NCI-H146 treated with DMSO at 0.1 percent for 48 hours (cell line): Measurements from ENCODE around the gene TMEM236.

Source experiments
- DNase-seq: peaks from one replicate; lab custom pipeline; 2025; ENCODE audit not compliant: unreplicated experiment; lab: John Stamatoyannopoulos, UW

The TMEM236 gene

DNA sequence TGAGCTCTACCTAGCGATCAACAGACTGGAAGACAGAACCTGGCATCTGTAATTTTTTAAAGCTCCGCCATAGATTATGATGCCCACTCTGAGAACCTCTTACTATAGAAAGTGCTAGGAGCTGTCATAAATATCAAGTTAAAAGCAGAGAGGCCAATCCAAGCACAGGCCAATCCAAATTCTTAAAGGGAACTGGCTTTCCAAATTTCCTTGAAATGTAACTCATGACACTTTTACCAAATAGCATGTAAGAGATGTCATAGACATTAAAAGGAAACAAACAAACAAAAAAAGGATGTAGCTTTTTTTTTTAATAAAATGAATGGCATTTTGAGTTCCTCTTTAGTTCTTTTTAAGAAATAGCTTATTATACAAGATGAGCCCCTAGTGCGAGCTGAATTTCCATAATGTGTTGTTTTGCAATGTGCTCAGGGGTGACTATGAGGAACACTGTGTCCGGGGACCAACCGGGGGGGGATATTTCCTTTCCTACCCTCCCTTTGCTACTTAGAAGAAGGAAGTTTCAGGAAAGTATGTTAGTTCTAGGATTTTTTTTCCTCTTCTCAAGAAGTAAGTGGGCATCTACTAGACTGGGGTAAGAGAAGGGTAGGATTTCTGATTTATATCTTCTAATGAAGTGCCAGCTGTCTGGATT lies 33.4 kb downstream of the TMEM236 start:
- DNase-seq: no peak

DNA sequence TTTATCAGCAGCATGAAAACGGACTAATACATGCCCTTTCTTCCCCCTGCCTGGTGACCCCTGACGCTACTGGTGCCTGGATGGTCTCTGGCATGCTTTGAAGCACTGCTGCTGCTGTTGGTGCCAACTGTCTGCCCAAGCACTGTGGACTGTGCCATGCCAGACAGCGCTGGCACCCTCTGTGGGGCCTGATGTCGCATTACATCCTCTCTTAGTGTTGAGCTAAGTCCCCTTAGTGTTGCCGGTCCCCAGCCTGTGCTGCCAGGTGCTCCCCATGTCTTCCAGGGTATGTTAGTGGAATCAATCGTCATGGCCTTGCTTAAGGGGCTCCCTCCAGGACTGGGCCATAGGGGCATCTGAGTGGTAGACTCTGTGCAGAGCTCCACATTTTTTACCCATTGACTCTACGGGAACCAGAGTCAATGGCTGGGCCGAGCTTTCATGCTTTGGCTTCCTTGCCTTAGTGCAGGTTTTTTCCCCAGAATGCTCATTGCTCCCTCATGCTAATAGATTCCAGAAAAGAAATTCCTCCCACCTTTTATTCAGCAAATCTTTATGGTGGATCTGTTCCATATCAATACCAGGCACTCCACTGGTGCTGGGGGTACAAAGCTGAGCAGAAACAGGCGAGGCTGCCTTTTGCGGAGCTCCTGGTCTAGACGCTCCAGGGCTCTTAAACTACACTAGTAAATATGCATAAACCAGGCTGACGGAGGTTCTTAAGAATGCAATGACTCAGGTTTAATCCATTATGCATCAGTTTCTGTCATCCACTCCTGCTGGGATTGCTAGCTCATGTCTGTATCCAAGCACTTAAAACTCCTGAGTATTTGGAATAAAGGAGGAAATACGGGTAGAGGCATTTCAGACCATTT lies 35.3 kb downstream of the TMEM236 start:
- DNase-seq: no peak

DNA sequence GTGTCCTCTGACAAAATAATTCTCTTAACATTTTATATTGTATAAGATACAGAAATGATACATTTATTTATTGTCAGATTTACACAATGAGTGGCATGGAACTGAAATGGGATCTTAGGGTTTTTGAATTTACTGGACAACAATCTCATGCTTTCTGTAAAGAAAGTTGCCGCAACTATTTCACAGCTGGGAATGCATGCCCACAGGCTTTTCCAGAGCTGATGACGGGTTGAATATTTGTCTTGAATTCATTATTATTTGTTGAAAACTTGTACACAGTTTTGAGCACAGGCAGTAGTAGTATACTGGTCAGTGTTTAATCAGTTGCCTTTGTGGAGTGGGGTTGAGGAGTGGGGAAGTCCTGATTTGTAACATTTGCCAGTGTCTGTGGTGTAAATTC lies 36.6 kb downstream of the TMEM236 start:
- no peak for DNase-seq

DNA sequence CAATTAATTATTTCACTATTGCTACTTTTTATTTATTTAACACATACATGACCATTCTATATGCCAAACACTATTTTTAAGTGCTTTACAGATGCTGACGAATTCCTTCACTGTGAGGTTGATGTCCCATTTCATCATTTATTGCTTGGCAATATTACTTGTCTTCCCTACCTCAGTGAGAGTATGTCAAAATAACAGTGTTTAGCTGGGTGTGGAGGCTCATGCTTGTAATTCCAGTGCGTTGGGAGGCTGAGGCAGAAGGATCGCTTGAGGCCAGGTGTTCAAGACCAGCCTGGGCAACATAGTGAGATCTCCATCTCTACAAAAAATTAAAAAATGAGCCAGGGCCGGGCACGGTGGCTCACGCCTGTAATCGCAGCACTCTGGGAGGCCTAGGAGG lies 37.4 kb downstream of the TMEM236 start:
- DNase-seq: no peak

DNA sequence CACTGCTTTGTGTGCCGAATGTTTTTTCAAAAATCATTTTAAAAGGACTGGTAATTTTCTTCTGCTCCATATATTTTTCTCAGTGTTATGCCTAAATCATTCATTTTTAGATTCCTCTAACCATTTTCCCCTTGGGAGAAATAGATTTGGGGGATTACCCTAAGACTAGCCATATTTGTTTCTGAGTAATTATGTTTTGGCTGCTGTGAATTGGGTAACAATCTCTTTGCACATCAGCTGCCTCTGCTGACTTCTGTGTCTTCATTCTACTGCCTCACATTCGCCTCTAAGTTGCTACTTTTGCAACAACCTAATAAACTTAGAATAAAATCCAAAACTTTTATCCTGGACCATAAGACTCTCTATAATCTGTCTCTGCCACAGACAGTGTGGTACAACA lies 38.6 kb downstream of the TMEM236 start:
- DNase-seq: no peak

DNA sequence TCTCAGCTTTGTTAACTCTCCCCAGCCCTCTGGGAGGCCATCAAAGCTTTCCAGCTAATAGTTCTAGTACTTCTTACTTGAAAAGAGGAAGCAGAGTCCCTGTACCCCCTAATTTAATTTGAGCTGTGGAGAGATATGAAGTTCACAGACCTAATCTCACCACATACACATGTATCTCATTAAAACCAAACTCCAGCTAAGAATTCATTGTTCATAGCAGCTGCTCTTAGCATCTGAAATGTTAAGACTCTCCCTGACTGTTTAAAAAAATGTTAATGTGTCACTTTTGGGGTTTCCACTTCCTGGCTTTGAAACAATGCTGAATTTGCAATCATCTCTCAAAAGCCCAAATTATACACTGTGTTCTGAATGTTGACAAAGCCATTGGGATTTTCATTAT lies 41.0 kb downstream of the TMEM236 start:
- DNase-seq: no peak

DNA sequence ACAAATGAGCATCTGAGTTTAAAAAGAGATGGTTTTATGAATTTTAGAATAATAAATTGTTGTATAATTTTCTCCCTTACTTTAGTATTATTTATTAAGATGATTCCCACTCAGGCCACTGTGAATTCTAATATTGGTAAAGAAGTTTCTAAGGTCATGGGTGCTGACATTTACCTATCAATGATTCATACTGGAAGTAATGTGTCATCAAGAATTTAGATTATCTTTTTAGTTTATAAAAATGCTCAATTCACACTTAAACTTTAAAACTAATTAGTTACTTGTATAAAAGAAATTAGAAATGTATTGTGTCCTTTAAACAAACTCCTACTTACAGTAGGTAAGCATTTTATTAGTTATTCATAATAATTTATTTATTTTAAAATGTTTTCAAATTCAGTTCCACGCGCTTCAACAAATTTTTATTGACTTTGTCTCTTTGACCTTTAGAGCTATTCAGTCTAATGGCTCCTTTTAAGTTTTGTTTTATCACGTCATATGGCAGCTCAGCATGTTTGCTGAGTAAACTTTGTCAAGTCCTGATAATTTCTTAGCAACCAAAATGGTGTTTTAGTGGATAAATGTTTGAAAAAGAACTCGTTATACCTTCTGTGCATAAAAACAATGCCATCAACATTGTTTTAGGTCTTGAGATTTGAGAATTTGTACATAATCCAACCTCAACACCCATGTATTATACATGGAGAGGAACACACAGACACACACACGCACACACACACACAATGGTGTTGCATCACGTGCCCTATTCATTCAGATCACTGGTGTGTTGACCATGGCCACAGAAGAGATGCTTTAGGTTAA lies 42.0 kb downstream of the TMEM236 start:
- no peak for DNase-seq

DNA sequence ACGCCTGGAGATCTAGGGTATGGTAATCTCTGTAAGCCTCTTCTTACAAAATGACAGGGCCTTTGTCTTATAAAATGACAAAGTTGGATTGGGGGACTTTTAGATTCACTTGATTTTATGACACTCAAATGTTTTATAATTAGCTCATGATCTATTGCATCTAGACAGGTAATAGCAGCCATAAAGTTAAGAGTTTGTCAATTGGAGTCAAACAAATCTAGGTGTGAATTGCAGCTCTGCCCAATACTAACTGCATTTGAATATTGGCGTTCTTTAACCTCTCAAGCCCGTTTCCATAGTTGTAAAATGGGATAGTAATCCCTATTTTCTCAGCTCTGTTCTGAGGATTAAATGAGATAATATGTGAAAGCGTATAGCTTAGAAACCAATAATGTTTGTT lies 43.1 kb downstream of the TMEM236 start:
- DNase-seq: no peak

DNA sequence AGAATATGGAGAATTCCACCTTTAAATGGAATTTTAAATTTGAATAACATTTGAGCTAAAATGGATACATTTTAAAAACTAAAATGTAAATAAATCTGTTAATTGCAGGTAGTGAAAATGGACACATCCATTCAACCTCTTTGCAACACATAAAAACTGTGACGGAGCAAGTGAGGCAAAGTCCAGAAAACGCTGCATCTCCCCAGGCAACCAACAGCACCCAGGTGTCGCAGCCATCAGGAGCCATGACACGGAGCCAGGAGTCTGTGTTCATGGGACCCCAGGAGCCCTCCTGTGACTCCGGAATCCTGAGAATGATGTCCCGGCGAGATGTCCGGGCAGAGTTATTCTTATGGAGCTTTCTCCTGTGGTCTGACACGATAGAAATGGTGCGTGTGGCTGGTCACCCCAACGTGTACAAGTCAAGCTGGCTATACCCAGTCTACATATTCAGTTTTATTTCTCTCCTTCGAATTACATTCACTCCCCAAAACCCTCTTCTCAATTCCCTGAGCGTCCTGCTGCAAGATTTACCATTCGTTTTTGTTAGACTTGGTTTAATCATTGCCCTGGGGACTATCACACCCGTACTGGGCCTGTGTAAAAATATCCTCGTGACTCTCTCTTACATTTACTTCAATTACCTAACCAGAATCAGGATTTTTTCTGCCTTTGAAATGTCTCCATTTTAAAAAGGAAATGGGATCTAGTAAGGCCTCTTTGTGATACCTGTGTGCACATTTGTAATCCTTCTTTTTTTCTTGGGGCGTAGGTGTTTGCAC lies 44.0 kb downstream of the TMEM236 start:
- no peak for DNase-seq

DNA sequence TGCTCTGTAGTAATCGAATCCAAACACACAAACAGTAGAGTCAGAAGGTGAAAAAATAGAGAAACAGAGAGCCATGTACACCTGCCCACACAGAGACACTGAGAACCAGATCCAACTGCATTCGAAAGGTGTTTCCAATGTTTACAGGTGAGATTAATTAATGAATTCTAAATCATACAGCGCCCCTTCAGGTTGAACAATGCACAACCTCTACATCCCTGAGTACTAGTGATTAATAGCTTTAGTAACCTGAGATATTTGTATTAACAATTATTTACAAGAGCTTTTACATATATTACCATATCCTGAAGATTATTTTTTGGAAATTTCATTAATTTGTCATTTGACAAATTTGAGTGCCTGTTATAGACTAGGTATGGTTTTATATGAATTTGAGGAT lies 49.5 kb downstream of the TMEM236 start:
- no peak for DNase-seq

DNA sequence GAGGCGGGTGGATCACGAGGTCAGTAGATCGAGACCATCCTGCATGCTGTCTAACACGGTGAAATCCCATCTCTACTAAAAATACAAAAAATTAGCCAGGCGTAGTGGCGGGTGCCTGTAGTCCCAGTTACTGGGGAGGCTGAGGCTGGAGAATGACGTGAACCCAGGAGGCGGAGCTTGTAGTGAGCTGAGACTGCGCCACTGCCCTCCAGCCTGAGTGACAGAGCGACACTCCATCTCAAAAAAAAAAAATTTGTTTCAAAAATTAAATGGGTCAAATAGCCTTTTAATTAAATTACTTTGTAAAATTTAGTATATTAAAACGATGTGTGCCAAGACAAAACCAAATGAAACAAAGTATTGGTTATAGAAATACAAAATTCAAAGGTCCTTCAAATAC lies 50.3 kb downstream of the TMEM236 start:
- DNase-seq: no peak

DNA sequence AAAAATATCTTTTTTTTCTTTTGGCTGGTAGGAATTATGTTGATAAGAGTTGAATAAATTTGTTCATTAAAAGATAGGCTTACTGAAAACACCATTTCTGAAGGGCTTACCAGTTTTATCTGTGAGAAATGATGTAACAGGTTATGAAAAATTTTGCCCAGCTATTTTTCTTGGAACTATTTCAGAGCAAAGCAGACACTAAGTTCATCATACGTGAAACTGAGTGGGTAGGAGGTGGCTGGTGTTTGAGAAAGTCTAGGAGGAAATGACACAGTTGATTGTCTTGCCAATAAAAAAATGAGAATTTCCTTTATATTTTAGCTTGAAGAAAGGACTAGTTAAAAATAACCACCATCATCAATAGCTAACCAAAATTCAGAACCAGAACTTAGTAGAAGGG lies 51.0 kb downstream of the TMEM236 start:
- DNase-seq: no peak

DNA sequence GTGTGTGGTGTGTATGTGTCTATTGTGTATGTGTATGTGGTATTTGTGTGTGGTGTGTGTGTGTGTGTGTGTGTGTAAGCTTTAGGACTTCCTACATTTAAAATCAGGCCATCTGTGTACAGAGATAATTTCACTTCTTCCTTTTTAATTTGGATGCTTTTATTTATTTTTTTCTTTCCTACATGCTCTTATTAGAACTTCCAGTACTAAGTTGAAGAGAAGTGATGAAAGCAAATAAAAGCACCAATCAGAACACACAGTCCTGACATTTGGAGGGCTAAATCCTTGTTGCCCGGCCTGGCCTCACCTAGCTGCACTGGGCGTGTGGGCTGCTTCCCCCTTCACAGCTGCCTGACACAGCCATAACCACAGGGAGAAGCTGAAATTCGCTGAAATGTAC lies 53.3 kb downstream of the TMEM236 start:
- DNase-seq: no peak

DNA sequence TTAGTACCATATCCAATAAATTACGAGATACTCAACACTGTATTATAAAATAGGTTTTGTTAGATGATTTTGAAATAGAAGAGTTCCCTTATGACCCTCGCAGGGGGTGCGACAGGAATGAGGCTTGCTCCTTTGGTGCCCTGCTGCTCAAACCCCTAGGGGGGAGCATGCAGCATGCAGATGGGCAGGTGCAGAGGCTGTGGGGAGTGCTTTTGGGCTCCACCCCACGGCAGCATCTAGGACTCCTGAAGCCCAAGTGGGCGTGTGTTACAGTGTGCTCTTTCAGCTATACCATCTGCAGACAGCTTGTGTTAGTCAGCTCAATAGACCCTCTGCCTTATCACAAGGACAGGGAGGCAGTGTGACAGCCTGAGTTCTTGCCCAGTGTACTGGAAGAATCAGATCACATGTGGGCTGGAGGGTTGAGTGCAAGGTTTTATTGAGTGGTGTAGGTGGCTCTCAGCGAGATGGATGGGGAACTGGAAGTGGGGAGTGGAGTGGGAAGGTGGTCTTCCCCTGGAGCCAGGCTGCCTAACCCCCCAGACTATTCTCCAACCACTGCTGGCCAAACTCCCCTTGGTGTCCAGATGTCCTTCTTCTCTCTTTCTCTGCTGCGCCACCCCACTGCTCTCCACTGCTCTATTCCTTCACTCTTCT lies 54.0 kb downstream of the TMEM236 start:
- DNase-seq: no peak

DNA sequence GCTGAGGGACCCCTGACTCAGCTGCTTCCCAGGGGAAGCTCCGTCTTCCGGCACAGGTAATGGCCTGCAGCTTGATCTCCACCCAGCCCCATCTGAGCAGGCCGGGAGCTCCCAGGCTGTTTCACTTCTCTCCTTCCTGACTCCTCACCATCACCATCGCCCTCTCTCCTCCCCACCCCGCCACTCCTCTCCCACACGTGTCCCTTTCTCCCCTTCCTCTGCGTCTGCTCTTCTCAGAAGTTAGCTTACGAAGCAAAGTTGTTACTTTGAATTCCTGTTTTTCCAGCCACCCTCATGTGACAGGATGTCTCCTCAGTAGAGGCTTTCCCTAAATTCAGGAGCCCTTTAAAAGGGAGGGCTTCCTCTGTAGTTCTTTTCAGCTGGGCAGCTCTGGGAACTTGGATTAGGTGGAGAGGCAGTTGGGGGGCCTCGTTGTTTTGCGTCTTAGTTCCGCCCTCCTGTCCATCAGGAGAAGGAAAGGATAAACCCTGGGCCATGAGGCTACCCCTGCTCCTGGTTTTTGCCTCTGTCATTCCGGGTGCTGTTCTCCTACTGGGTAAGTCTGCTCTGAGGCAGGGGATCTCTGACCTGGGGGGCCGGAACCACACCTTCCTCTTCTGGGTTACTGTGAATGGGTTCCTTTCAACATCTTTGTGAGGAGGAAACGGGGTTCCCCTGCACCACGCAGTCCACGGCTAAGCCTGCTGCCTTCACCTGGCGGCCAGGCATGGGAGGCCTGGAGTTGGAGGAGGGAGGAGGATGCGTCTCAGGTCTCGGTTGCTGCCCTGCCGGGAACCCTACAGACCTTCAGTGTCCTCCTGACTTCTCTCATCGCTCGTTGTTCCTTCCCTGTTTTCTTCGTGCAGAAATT lies 57.2 kb downstream of the TMEM236 start, which contains the start of gene MRC1:
Gene MRC1, plus strand, starts transcription at position 378 of the 871 bp plus-strand sequence. Its CDS starts 118 bp downstream, at position 496.
- DNase-seq: no peak

DNA sequence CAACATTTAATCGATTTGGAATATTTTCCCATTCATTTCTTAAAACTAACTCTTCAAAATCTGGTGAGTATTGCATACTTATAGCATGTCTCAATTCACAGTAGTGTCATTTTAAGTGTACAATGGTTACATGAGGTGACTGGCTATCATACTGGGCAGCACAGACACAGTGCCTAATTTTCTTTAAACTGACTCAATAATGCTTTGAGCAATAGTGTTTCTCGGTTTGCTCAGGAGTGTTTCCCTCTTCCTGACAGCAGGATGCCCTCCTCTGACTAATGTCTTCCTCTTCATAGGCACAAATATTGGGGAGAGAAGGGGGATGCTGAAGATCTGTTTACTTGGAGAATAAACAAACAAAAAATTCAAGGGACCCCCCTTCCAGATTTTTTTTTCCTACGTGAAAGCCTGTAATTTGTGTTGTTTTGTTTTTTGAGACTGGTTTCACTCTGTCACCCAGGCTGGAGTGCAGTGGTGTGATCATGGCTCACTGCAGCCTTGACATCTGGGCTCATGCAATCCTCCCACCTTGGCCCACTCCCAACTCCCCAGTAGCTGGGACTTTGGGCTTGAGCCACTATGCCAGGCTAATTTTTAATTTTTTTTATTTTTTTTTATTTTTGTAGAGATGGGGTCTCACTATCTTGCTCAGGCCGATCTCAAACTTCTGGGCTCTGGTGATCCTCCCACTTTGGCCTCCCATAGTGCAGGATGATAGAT lies 59.3 kb downstream of the TMEM236 start:
- no peak for DNase-seq

DNA sequence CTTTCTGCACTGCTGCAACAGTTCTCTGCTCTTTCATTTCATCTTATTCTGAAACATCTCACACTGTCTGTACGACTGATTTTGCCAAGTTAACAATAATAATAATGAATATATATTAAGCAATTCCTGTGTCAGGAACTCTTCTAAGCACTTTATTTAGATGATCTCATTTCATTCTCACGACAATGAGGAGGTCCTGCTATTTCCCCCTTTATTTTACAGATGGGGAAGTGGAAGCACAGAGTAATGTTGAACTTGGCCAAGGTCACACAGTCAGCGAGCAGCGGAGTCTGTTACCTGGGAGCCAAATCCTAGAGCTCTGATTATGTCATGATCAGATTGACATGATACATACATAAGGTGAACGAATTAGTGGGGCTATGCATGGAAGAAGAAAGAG lies 63.0 kb downstream of the TMEM236 start:
- no peak for DNase-seq

DNA sequence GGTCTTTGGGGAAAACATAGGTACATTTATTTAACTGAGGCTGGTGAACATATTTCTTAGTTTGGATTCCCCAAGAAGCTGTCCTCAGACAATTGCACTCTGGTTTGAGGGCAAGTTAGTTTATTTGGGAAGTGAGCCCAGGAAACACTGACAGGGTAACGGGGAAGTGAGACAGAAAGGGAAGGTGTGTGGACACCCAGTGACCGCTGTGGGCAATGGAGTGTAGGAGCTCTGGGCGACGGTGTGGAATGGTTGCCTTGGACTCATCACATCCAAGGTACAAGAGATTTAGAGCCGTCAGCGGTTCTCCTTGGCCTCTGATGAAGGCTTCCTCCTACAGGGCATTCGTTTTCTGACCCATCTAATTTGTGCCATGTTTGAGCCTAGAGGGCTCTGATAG lies 64.2 kb downstream of the TMEM236 start:
- no peak for DNase-seq

DNA sequence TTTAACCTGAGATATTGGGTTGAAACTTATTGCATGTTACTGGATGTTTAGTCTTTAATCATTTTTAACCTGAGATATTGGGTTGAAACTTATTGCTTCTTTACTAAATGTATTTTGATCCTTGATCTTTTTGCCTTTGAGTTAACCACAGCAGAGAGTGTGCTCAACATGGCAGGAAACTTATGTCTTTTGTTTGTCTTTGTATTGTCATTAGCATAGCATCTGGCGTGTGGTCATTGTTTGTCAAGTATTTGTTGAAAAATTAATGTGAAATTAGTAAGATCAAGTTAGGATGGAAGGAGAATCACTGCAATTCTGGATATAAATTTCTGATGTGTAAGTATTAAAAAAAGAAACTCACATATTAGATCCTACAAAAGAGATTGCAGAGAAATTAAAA lies 65.3 kb downstream of the TMEM236 start:
- DNase-seq: no peak
